Measurements from ENCODE around the gene SFMBT2.

The SFMBT2 gene

DNA sequence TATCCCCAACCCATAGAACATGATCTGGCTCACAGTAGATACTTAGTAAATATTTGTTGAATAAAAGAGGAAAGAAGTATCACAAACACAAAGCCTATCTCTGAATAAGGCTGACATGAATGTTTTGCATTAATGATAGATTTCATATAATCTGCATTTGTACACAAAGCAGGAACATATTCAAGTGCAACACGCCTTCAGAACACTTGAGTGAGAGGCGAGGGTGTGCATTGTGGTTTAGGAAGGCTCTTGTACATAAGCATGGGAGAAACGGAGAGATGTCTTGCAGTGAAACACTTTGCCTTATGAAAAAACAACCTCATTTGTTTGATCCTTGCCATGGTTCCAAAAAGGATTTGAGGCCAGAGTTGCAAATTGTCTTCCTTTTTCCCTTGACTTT, 14.1 kb upstream of the SFMBT2 start:
- Histone ChIP-seq H3K4me3 (ENCODE audit: insufficient read length, low read depth) (no peak overlapping the region), H3K9ac (ENCODE audit: insufficient read length, low read depth) (no peak overlapping the region), H3K9me3 (ENCODE audit: insufficient read depth, low read length) (no peaks in the 10 kb centered on the region), H3K36me3 (ENCODE audit: insufficient read depth, insufficient read length, low read length) (no peaks in the 10 kb centered on the region), H3K27me3 (ENCODE audit: insufficient read depth, insufficient read length) (no peaks in the 10 kb centered on the region), H3K4me1 (ENCODE audit: insufficient read depth, insufficient read length) (peaks cover 4% of the 10 kb centered on the region)
- no peak for TF ChIP-seq SUZ12 (IDR thresholded peaks at IDR 0.05; ENCODE audit: extremely low read depth, insufficient read depth, insufficient read length)
- TF ChIP-seq ZNF274 (IDR thresholded peaks at IDR 0.05; ENCODE audit: low read depth, low read length) = no peak
- TF ChIP-seq YY1 (IDR thresholded peaks at IDR 0.05; ENCODE audit: insufficient read depth, insufficient read length) = no peak
- no peak for DNase-seq (ENCODE audit: low read depth, low spot score)

DNA sequence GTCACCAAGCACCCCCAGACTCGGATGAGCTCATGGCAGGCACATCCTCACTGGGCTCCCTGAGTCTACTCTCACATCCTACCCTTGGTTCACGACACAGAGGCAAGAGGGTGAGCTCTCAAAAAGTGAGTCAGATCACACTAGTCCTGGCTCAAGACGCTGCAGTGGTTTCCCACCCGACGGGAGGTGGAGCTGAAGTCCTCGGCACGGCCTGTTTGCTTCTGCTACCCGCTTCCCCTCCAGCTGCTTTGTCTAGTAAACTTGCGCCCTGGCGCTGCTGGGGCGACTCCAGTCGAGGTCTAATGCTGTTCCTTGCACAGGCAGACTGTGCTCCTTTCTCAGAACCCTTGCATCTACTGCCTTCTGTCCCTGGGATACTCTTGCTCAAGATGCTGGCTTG, 13.5 kb upstream of the SFMBT2 start:
- TF ChIP-seq YY1 (IDR thresholded peaks at IDR 0.05; ENCODE audit: insufficient read depth, insufficient read length) (no peak), ZNF274 (IDR thresholded peaks at IDR 0.05; ENCODE audit: low read depth, low read length) (no peak), SUZ12 (IDR thresholded peaks at IDR 0.05; ENCODE audit: extremely low read depth, insufficient read depth, insufficient read length) (no peak)
- no peak overlapping the region for H3K9ac ChIP-seq (ENCODE audit: insufficient read length, low read depth)
- H3K36me3 ChIP-seq (ENCODE audit: insufficient read depth, insufficient read length, low read length) = no peaks in the 10 kb centered on the region
- no peaks in the 10 kb centered on the region for H3K27me3 ChIP-seq (ENCODE audit: insufficient read depth, insufficient read length)
- peaks cover 4% of the 10 kb centered on the region for H3K4me1 ChIP-seq (ENCODE audit: insufficient read depth, insufficient read length)
- DNase-seq (ENCODE audit: low read depth, low spot score) = no peak
- H3K4me3 ChIP-seq (ENCODE audit: insufficient read length, low read depth) = no peak overlapping the region
- no peaks in the 10 kb centered on the region for H3K9me3 ChIP-seq (ENCODE audit: insufficient read depth, low read length)

DNA sequence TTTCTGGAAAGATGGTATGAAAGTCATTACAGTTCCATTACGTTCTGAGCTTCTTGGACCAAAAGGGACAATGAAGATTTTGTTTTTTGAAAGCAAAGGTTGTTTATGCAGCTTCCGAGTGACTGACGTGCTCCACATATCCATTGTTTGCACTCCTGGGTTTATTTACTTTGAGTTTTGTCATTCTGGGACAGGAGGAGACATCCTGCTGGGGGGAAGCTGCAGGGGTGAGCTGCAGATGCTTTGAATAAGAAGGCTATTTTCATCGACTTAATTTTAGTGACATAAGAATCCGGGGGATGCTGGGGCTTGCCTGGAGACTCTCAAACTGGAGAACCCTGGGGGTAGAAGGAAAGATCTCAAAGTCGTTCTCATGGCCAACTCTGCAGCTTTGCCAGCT, 12.7 kb upstream of the SFMBT2 start:
- Histone ChIP-seq H3K4me3 (ENCODE audit: insufficient read length, low read depth) (no peak overlapping the region), H3K27me3 (ENCODE audit: insufficient read depth, insufficient read length) (no peaks in the 10 kb centered on the region)

DNA sequence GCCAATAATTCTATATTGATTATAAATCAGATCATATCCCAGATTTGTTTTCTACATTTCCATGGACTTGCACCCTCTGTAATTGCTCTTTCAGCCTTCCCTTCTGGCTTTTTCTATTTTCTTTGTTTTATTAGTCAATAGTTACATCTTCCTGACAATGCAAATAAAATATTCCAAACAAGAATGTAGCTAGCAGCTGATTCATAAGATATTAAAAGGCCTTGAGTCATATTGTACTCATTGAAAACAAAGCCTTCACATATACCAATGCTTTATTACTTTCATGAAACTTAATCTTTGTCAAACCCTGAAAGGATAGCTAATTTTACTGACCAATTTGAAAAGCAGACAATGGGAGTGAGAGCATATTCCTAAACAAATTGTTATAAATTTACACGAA, 10.7 kb upstream of the SFMBT2 start:
- Histone ChIP-seq H3K9ac (ENCODE audit: insufficient read length, low read depth) (no peak overlapping the region), H3K4me3 (ENCODE audit: insufficient read length, low read depth) (no peak overlapping the region), H3K4me1 (ENCODE audit: insufficient read depth, insufficient read length) (peaks cover 4% of the 10 kb centered on the region), H3K9me3 (ENCODE audit: insufficient read depth, low read length) (no peaks in the 10 kb centered on the region), H3K36me3 (ENCODE audit: insufficient read depth, insufficient read length, low read length) (no peaks in the 10 kb centered on the region), H3K27me3 (ENCODE audit: insufficient read depth, insufficient read length) (no peaks in the 10 kb centered on the region)
- DNase-seq (ENCODE audit: low read depth, low spot score) = no peak
- TF ChIP-seq ZNF274 (IDR thresholded peaks at IDR 0.05; ENCODE audit: low read depth, low read length) (no peak), SUZ12 (IDR thresholded peaks at IDR 0.05; ENCODE audit: extremely low read depth, insufficient read depth, insufficient read length) (no peak), YY1 (IDR thresholded peaks at IDR 0.05; ENCODE audit: insufficient read depth, insufficient read length) (no peak)

More for the DNA sequence above, 12.7 kb upstream of the SFMBT2 start:
- Histone ChIP-seq H3K4me1 (ENCODE audit: insufficient read depth, insufficient read length) (peaks cover 4% of the 10 kb centered on the region), H3K36me3 (ENCODE audit: insufficient read depth, insufficient read length, low read length) (no peaks in the 10 kb centered on the region), H3K9me3 (ENCODE audit: insufficient read depth, low read length) (no peaks in the 10 kb centered on the region), H3K9ac (ENCODE audit: insufficient read length, low read depth) (no peak overlapping the region)
- TF ChIP-seq ZNF274 (IDR thresholded peaks at IDR 0.05; ENCODE audit: low read depth, low read length) (no peak), YY1 (IDR thresholded peaks at IDR 0.05; ENCODE audit: insufficient read depth, insufficient read length) (no peak), SUZ12 (IDR thresholded peaks at IDR 0.05; ENCODE audit: extremely low read depth, insufficient read depth, insufficient read length) (no peak)
- no peak for DNase-seq (ENCODE audit: low read depth, low spot score)

DNA sequence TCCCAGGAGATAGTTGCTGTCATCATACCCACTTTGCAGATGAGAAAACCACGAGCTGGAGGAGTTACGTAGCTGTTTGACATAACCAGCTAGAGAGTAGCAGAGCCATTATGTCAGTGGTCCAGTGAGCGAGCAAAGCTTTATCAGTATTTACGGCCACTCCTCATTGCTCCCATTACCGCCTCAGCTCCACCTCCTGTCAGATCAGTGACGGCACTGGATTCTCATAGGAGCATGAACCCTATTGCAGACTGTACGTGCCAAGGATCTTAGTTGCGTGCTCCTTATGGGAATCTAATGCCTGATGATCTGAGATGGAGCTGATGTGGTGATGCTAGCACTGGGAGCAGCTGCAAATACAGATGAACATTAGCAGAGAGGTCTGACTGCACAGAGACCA, 9.2 kb upstream of the SFMBT2 start:
- Histone ChIP-seq H3K36me3 (ENCODE audit: insufficient read depth, insufficient read length, low read length) (no peaks in the 10 kb centered on the region), H3K4me1 (ENCODE audit: insufficient read depth, insufficient read length) (peaks cover 4% of the 10 kb centered on the region), H3K9ac (ENCODE audit: insufficient read length, low read depth) (no peak overlapping the region), H3K9me3 (ENCODE audit: insufficient read depth, low read length) (no peaks in the 10 kb centered on the region), H3K4me3 (ENCODE audit: insufficient read length, low read depth) (no peak overlapping the region), H3K27me3 (ENCODE audit: insufficient read depth, insufficient read length) (peaks cover 2% of the 10 kb centered on the region)
- no peak for DNase-seq (ENCODE audit: low read depth, low spot score)
- TF ChIP-seq YY1 (IDR thresholded peaks at IDR 0.05; ENCODE audit: insufficient read depth, insufficient read length) = no peak
- no peak for TF ChIP-seq ZNF274 (IDR thresholded peaks at IDR 0.05; ENCODE audit: low read depth, low read length)

DNA sequence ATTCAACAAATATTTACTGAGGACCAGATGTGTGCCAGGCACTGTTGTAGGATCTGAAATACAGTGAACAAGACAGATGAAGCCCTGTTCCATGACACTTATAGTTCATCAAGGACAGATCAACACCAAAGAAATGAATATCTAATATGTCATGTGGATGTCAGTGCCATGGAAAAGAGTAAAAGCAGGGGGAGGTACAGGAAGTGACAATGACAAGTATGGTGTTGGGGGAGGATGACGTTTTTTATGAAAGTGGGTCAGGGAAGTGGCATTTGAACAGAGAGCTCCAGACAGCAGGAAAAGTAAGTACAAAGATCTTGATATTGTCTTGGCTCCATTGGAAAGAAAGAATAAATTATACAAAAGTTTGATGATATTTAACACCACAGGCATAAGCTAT, 7.0 kb upstream of the SFMBT2 start:
- no peaks in the 10 kb centered on the region for H3K9me3 ChIP-seq (ENCODE audit: insufficient read depth, low read length)
- TF ChIP-seq ZNF274 (IDR thresholded peaks at IDR 0.05; ENCODE audit: low read depth, low read length) (no peak), SUZ12 (IDR thresholded peaks at IDR 0.05; ENCODE audit: extremely low read depth, insufficient read depth, insufficient read length) (no peak)
- no peaks in the 10 kb centered on the region for H3K36me3 ChIP-seq (ENCODE audit: insufficient read depth, insufficient read length, low read length)
- H3K4me3 ChIP-seq (ENCODE audit: insufficient read length, low read depth) = no peak overlapping the region
- H3K9ac ChIP-seq (ENCODE audit: insufficient read length, low read depth) = no peak overlapping the region
- no peak for DNase-seq (ENCODE audit: low read depth, low spot score)
- H3K4me1 ChIP-seq (ENCODE audit: insufficient read depth, insufficient read length) = peaks cover 2% of the 10 kb centered on the region
- peaks cover 24% of the 10 kb centered on the region for H3K27me3 ChIP-seq (ENCODE audit: insufficient read depth, insufficient read length)

DNA sequence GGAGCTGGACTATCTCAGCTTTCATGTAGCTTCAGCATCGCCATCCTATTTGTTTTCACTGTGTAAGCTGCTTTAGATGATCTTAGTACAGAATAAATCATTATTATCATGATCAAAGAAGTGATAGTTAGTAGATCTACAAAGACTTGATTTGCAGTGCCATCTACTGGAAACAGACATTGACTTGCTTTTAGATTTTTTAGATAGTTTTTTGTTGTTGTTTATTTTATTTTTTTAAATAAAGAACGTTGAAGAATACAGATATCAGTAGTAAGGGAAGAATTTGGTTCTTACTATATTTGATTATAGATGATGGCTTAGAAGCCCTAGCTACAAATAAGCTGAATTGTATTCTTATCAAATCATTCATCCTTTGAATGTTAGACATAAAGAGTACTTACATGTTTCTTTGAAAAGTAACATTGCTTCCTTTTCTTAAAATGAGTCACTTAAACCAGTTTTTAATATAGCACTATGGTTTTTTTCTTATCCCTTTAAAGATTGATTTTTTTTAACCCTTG, 6.3 kb upstream of the SFMBT2 start:
- H3K4me1 ChIP-seq (ENCODE audit: insufficient read depth, insufficient read length) = peaks cover 2% of the 10 kb centered on the region
- no peak overlapping the region for H3K4me3 ChIP-seq (ENCODE audit: insufficient read length, low read depth)
- no peaks in the 10 kb centered on the region for H3K9me3 ChIP-seq (ENCODE audit: insufficient read depth, low read length)
- peaks cover 31% of the 10 kb centered on the region for H3K27me3 ChIP-seq (ENCODE audit: insufficient read depth, insufficient read length)
- no peak for DNase-seq (ENCODE audit: low read depth, low spot score)
- no peaks in the 10 kb centered on the region for H3K36me3 ChIP-seq (ENCODE audit: insufficient read depth, insufficient read length, low read length)
- no peak overlapping the region for H3K9ac ChIP-seq (ENCODE audit: insufficient read length, low read depth)
- TF ChIP-seq ZNF274 (IDR thresholded peaks at IDR 0.05; ENCODE audit: low read depth, low read length) (no peak), YY1 (IDR thresholded peaks at IDR 0.05; ENCODE audit: insufficient read depth, insufficient read length) (no peak), SUZ12 (IDR thresholded peaks at IDR 0.05; ENCODE audit: extremely low read depth, insufficient read depth, insufficient read length) (no peak)

DNA sequence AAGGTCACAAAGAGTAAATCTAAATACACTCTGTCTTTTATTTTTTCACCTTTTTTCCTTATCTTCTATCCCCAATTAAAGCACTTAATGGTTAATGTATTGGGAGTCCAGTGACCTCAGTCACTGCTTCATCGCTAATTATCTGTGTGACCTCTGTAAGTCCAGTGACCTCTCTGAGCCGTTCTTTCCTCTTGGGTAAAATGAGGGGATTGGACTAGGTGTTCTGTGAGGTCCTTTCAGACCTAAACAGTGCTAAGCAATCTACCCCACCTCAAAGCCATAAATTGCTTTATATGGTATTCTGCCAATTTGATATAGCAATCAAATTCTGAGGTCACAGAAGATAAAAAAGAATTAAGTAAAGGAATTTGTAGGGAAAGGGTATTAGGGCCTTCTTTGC, 3.9 kb upstream of the SFMBT2 start:
- DNase-seq (ENCODE audit: low read depth, low spot score) = no peak
- H3K27me3 ChIP-seq (ENCODE audit: insufficient read depth, insufficient read length) = peaks cover 49% of the 10 kb centered on the region
- H3K4me3 ChIP-seq (ENCODE audit: insufficient read length, low read depth) = no peak overlapping the region
- H3K4me1 ChIP-seq (ENCODE audit: insufficient read depth, insufficient read length) = peaks cover 2% of the 10 kb centered on the region
- H3K9ac ChIP-seq (ENCODE audit: insufficient read length, low read depth) = no peak overlapping the region
- H3K36me3 ChIP-seq (ENCODE audit: insufficient read depth, insufficient read length, low read length) = no peaks in the 10 kb centered on the region
- no peaks in the 10 kb centered on the region for H3K9me3 ChIP-seq (ENCODE audit: insufficient read depth, low read length)
- TF ChIP-seq YY1 (IDR thresholded peaks at IDR 0.05; ENCODE audit: insufficient read depth, insufficient read length) (no peak), SUZ12 (IDR thresholded peaks at IDR 0.05; ENCODE audit: extremely low read depth, insufficient read depth, insufficient read length) (no peak), ZNF274 (IDR thresholded peaks at IDR 0.05; ENCODE audit: low read depth, low read length) (no peak)

Measured in NT2/D1 (cell line).